ENCODE measurements around the gene RARB.
A peak's percentile ranks its signal among the peaks of the same experiment; 100 is the strongest.

RARB gene

DNA sequence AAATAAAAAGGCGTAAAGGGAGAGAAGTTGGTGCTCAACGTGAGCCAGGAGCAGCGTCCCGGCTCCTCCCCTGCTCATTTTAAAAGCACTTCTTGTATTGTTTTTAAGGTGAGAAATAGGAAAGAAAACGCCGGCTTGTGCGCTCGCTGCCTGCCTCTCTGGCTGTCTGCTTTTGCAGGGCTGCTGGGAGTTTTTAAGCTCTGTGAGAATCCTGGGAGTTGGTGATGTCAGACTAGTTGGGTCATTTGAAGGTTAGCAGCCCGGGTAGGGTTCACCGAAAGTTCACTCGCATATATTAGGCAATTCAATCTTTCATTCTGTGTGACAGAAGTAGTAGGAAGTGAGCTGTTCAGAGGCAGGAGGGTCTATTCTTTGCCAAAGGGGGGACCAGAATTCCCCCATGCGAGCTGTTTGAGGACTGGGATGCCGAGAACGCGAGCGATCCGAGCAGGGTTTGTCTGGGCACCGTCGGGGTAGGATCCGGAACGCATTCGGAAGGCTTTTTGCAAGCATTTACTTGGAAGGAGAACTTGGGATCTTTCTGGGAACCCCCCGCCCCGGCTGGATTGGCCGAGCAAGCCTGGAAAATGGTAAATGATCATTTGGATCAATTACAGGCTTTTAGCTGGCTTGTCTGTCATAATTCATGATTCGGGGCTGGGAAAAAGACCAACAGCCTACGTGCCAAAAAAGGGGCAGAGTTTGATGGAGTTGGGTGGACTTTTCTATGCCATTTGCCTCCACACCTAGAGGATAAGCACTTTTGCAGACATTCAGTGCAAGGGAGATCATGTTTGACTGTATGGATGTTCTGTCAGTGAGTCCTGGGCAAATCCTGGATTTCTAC lies at the start of gene RARB:
Gene RARB (plus strand): TSS at position 322 of the 847 bp plus-strand sequence. CDS start 469 bp downstream, at position 791.
- DNase-seq = peak in 12 of 14 donors; percentile 3 to 67 (median 32)

DNA sequence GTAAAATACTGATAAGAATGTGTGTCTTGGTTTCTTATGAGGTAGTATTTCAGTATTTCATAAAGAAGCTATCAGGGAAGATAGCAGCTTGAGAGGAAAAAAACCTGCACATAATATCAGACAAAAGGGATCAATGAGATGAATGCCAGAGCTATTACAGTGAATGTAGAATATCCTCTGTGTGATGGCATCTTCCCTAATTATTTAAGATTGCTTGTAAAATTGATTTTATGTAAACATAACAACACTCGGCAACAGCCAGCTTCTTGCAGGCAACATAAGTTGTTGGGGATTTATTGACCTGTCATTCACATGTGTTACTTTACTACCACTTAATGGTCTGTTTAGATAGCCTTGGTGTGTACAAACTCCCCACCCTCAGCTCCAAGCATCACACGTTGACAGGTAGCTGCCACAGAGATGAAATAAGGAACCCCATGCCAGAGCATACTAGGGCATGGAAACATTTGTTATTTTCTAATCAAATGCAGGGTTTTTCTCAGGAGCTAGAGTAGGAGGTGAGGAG lies 49.2 kb upstream of the RARB start:
- no peak for DNase-seq

DNA sequence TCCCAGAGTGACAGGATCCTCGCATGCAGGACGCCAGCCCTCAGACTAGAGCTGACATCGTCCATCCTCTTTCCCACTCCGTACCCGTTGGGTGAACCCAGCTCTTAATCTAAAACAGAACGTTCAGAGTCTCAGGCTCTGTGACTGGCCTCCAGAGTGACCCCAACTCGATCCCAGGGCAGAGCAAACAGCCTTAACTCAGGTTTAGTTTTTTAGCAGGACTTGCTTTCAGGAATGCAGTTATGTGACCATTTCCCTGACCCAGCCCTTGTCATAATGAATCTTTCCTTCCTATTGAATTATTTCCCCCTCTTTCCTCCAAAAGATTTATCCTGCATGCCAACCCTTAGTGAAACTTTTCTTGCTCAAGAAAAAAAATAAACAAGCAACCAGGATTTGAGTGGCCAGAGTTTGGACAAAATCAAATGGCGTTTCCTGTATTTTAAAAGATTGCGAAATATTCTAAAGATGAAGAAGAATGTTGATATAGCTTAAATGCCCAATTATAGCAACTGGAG lies 47.8 kb upstream of the RARB start:
- DNase-seq = no peak

DNA sequence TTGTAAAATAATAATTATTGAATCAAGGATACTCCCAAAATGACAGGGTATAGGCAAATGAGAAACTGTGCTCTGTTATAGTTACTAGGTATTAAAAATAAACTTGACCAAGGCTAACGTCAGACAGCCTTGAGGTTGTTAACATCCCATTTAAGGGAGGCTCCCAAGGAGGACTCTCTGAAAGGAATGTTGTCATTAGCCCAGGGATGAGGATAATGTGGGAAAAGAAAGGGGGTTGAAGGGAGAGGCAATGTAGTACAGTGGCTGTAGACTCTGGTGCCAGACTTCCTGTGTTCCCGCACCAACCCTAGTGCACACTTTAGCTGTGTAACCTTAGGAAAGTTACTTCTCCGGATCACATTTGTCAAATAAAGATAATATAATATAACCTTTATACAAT lies 47.0 kb upstream of the RARB start:
- no peak for DNase-seq

DNA sequence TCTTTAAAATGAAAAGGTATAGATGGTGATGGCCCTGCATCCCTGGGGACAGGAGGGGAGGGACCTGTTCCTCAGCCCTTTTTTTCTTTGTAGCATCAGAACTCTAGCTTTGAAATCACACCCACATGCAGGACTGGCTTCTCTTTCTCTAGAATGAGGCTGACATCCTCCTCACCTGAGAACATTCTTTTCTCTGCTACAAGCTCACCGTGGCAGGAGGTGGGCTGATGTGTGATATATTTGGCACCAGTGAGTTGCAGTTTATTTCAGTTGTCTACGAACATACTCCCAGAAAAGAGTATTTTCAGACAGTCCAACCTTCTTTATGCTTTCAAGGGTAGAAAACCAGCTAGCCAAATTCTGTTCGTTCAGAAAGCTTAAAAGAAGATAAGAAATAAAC lies 43.6 kb upstream of the RARB start:
- DNase-seq = no peak

DNA sequence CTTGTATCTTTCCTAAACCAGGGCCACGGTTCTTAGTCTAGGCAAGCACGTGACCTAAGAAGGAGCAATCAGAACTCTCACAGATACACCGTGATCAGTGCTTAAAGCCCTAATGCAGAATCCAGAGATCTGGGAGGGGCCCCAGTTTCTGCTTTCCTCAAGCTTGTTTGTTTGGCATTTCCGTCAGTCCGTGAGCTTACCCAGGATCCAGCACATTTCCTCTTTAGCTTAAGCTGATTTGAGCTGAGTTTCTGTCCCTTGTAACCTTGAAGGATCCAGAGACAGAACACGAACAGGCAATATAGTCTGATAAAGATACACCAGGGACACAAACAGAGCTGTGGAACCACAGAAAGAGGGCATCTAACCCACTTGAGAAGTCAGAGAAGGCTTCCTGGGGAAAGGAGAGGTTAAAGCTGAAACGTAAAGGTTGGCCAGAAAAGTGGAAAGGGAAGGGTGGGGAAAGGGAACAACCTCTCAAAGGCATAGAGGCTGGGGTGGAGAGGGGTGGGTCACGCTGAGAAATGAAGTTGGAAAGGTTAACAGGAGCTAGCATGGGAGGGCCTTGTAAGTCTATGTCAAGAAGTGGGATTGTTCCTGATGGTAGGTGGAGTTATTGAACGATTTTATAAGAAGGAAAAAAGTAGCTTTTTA lies 42.1 kb upstream of the RARB start:
- DNase-seq = no peak

DNA sequence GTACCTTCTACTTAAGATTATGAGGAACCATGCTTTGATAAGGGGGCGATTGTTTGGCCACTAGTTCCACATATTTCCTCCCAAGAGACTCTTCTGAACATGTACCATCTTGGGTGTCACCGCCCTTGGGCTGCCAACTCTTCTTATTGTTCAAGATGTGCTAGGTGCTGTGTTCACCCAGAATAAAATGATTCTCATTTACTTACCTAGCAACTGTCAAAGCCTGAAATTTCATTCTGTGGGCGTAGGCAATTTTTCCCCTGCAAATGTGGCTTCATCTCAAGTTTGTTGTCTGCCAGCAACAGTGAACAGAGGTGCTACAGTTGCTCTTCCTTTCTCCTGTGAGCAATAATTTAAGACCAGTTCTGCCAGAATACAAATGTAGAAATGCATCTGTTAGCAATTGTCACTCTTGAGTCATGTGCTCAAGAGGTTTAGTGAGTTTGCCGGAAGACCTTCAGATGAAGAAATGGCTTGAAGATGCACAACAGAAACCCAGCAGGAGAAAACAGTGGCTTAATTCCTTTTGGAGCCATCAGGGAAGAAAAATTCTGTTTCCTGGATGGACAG lies 41.3 kb upstream of the RARB start:
- DNase-seq = no peak

DNA sequence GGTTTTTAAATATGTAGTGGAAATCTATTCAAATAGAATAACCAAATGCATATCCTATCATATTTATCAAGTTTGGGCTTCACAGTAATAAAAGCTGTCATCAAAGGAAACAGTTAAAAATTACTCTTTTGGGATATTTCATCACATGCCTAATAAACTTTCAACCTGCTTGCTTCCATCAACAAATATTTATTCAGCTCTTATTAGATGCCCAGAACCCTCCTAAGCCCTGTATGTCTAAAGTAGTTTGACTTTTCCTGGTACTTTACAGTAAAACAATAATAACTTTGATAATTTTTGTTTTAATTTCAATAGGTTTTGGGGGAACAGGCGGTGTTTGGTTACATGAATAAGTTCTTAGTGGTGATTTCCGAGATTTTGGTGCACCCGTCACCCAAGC lies 37.5 kb upstream of the RARB start:
- DNase-seq = no peak

DNA sequence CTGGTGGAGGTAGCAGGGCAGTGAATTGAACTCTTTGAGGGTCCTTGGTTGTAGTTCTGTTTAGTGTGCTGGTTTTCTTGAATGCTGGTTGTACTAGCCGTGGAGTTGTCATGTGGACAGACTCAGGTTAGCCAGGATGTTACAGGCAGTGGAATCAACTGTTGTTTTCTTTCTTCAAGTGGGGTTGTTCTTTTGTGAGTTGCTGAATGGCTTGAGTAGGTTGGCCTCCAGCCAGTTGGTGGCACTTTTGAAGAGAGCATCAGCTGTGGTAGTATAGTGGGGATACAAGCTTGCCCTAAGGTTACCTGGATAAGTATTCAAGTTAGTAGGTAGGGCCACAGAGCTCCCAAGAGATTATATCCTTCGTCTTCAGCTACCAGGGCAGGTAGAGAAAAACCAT lies 31.8 kb upstream of the RARB start:
- DNase-seq = no peak

DNA sequence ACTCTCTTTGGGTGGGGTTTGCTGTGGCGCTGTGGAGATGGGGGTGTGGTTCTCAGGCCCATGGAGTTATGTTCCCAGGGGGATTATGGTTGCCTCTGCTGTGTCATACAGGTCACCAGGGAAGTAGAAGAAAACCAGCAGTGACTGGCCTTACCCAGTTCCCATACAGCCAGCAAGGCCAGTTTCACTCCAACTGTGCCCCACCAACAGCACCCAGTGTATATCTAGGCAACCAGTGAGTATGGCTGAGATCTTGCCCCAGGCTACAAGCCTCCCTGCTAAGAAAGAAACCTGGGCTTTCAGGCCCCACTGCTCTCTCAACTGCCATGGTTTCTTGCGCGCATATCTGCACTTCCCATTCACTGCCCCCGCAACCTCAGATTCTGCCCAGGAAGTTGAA lies 31.4 kb upstream of the RARB start:
- DNase-seq = no peak

DNA sequence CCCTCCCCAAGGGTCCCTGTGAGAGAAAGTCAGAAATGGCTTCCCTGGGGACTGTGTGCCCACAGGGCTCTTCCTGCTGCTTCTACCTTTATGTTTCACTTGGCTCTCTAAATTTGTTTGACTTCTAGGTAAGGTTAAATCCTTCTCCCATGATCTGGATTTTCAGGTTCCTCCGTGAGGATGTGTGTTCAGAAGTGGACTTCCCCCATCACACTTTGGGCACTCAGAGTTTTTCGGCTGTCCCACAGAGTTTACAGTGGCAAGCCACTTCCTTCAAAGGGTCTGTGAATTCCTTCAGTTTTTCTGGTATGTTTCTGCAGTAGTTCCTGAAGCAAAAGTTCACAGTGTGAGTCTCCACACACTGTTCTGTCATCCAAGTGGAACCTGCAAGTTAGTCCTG lies 30.9 kb upstream of the RARB start:
- no peak for DNase-seq

DNA sequence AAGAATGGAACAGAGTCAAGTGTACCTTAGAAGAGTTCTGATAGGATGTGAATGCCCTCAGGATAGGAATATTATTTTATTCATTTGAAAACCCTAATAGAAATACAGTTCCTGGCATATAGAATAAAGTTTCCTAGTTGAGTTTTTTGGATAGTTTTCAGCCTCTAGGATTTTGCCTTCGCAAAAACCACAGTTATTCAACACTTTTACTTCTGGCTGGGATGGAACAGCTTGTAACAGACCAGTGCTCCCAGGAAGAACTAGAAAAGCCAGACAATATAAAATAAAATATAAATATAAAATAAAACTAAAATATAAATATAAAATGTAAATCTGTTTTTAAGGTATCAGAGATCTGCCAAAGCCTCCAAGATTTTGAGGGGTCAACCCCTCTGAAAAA lies 27.5 kb upstream of the RARB start:
- DNase-seq = no peak

DNA sequence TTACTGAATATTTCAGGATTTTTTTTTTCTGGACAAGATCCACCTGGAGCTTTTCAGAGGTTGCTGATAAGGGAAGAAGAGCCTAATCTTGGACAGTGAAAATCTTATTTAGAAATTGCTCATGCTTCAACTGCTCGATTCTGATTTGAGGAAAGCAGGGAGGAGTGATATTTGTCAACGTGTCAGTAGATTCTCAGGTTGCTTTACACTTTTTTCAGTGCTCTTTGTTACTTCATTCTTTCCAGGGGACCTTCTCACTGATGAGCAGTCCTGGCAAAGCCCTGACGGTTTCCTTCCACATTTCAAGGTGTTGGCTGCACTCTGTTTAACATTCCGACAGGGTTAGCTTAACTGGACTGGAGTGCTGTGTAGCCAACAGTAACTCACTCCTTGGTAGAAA lies 24.1 kb upstream of the RARB start:
- no peak for DNase-seq

DNA sequence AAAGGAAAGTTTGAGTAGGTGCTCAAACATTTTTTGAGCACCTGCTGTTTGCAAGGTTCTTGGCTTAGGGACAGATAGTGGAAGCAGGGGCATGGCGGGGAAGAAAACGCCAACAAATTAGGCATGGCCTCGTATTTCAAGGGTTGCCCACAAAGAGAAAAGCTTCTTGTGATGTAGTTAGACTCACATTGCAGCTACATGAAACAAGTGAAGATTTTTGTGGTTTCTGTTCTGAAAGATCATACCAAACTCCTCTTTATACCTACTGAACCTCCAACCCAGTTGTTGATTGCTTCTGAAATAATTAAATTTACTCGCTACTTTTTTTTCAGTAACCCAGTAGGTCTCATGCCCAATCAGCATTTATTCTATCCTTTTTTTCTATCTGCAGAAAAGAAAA lies 23.5 kb upstream of the RARB start:
- DNase-seq = no peak

DNA sequence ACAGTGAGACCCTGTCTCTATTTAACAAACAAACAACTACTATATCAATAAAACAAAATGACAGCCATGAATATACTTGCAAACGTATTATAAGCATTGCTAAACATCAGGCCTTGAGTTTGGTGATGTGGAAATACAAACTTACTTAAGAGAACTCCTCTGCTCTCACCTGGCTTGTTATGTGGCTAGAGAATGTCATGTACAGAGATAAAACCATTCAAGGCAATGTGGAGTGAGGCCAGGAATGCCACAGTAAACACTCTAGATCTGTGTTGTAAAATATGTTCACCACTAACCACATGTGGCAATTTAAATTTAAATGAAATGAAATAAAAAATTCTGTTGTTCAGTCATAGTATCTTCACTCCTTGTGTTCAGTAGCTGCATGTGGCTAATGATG lies 22.7 kb upstream of the RARB start:
- no peak for DNase-seq

DNA sequence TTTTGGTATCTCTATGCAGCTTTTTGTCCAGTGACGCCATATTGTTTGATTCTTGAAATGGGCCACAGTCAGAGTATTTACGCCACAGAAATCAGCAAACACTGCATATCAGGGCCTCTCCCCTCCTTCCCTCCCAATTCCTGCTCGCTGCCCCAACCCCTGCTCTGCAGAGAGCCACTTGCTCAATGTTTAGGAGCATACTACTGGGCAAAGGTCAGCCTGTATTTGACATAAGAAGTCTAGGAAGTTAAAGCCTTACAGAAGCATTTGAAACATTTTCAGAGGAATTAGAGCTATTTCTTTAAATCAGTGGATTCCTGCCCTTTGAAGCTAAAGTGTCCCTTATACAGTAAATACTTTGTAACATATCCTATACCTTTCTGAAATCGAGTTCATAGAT lies 17.4 kb upstream of the RARB start:
- no peak for DNase-seq

DNA sequence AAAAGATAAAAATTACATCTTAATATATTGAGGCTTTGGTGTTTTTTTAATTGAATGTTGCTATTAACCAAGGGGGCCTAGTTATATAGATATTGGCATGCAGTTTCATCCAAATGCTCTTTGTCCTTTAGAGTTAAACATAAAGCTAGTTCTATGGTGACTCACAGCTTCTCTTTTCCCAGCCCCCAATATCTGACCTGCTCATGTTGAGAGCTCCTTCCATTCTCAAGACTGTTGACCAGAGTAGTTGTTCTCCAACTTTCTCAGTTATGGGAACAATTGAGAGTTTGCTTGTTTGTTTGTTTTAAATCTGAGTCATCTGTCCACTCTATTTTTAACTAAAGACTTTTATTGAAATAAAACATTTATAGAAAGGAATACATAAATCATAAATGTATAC lies 15.8 kb upstream of the RARB start:
- no peak for DNase-seq

DNA sequence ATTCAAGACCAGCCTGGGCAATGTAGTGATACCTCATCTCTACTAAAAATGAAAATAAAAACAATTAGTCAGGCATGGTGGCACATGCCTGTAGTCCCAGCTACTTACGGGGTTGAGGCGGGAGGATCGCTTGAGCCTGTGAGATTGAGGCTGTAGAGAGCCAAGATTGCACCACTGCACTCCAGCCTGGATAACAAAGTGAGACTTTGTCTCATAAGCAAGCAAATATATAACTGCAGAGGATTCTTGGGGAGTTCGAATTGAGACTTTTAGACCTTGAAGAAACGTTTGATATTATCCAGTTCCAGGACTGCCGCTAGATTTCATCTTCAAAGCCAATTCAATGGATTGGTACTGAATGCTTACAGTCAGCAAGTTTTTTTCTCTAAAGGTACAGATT lies 11.9 kb upstream of the RARB start:
- no peak for DNase-seq

DNA sequence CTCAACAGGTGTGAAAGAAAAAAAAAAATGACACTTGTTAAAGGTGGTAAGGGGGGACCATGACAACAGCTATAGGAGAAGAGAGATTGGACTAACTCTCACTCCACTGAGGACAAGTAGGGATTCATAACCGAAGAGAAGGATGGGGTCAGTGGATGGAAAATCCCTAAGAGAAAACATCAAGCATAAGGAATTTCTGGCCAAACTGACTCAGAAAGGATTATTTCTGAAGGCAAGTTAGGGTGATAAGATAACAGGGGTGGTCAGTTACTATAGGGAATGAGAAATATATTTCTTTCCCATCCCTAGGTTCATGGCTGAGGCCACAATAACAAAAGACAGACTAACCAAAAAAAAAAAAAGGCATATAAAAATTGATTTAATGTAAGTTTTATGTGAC lies 9.5 kb upstream of the RARB start:
- no peak for DNase-seq

DNA sequence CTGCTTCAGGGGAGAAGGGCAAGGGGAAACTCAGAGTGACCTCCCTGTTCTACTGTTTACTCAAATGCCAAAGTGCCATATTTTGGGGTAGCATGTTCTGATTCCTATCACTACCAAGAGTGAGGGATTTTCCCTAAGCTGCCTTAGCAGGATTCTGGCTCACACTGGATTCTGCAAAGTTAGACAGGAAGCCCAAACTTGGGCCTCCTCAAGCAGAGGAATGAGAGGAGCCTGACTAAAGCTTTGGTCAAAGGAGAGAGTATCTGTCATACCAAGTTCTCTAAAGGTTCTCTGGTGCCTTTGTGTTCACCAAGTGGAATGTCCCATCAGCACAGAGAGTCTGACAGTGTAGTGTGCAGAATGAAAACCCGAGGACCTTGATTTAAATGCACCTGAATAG lies 8.8 kb upstream of the RARB start:
- no peak for DNase-seq

DNA sequence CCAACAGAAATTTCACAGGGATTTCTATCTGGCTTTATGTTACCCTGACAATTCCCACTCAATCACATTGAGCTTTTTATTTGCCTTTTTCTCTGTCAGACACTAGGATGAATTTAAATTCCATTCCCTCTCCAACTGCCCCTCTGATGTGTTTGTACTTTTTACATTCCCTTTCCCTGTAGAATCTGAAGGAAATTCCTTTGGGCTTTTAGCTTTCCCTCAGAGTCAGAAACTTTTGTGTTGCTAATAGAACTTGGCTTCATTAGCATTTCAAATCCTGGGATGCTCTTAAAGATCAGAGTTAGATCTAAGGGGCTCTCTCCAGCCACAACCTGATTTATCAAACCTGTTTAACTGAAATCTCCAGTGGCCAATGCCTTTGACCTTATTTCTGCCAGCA lies 7.9 kb upstream of the RARB start:
- no peak for DNase-seq

DNA sequence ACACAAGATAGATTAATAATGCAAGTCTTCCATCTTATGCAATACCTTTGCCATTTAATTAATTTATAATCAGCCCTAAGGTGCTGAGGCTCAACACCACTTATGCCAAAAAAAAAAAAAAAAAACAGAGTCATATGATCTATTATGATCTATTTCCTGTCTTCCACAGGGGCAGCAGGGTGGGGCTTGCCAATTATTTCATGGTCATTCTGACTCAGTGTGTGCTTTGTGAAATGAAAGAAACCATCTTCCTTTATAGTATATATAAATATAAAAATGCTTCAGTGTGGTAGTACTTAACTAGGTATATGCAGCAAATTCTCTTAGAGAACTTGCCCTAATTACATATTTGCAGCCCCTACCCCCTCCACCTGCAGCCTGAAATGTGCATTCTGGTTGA lies 7.2 kb upstream of the RARB start:
- DNase-seq = no peak

DNA sequence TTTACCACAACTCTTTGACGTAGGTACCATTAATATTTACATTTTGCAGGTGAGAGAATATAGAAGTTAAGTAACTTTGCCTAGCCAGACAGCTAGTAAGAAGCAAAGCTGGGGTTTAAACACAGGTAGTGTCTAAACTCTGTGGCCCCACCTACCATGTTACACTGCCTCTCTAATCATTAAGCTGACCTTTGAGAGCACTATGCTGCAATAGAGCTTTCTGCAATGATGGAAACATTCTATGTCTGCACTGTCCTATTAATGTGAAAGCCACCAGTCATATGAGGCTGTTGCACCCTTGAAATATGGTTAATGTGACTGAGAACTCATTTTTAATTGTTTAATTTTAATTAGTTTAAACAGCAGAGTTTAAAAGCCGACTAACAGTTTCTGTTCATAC lies 6.3 kb upstream of the RARB start:
- no peak for DNase-seq
